Thyroid gland (tissue), 4 donors: ENCODE data around the gene PRKACA.
A peak's percentile ranks its signal among the peaks of the same experiment; 100 is the strongest.

ENCODE experiments used
- CTCF ChIP-seq, 6 experiments: fragments of 200-600 bp in 3 of 6; fragments of 450-650 bp in 3 of 6; sonication (generic) in 3 of 6; IDR thresholded peaks; one replicate each; pipeline ENCODE4 v1.5.1; 2016 to 2019; ENCODE audit warnings: antibody characterized with exemption in 6 of 6, mild to moderate bottlenecking in 2 of 6, inconsistent platforms in 1 of 6, moderate library complexity in 1 of 6
- POLR2A ChIP-seq, 2 donors: fragments of 450-650 bp; IDR thresholded peaks; one replicate each; pipeline ENCODE4 v1.6.1; 2017; ENCODE audit warnings: antibody characterized with exemption in 2 of 2, mild to moderate bottlenecking in 2 of 2, moderate library complexity in 1 of 2

- TF ChIP-seq CTCF (IDR thresholded peaks at IDR 0.05): peak in 1 of 6 experiments; percentile 3
- peak; percentile 6 to 46 for TF ChIP-seq POLR2A (IDR thresholded peaks at IDR 0.05)
These were observed 846 bp upstream of the PRKACA start for GRCh38 chr19:14118165-14119051.
